SH-SY5Y (cell line): ENCODE data around the gene HDAC8.

ENCODE experiments used
- GATA2 ChIP-seq: IDR thresholded peaks from 2 replicates; pipeline ENCODE4 v1.6.1; 2011; ENCODE audit warnings: mild to moderate bottlenecking, low read depth, low read length
- GATA3 ChIP-seq: IDR thresholded peaks from 2 replicates; pipeline ENCODE4 v1.6.1; 2011; ENCODE audit warnings: low read depth, mild to moderate bottlenecking, low read length, moderate library complexity

HDAC8 gene

GRCh38 chrX:72572248-72573157 lies at the start of gene HDAC8:
Gene HDAC8 (minus strand): TSS chrX:72572843. CDS start chrX:72572761, 82 bp downstream.
- no peak for TF ChIP-seq GATA3
- TF ChIP-seq GATA2: no peak

GRCh38 chrX:72621625-72622485 lies 49.2 kb upstream of the HDAC8 start:
- TF ChIP-seq GATA3: no peak

- TF ChIP-seq GATA3 (no peak), GATA2 (no peak)
These were observed 48.5 kb upstream of the HDAC8 start for GRCh38 chrX:72621163-72621562.

- TF ChIP-seq GATA2: no peak
- TF ChIP-seq GATA3: no peak
These were observed 48.0 kb upstream of the HDAC8 start for GRCh38 chrX:72620550-72621145.

GRCh38 chrX:72609313-72609712 lies 36.7 kb upstream of the HDAC8 start:
- TF ChIP-seq GATA3: no peak
- no peak for TF ChIP-seq GATA2

- no peak for TF ChIP-seq GATA2
- TF ChIP-seq GATA3: no peak
These were observed 32.1 kb upstream of the HDAC8 start for GRCh38 chrX:72604705-72605104.

- no peak for TF ChIP-seq GATA3
- no peak for TF ChIP-seq GATA2
These were observed 31.5 kb upstream of the HDAC8 start for GRCh38 chrX:72604112-72604511.

- TF ChIP-seq GATA3 (no peak), GATA2 (no peak)
These were observed 11.5 kb upstream of the HDAC8 start for GRCh38 chrX:72584163-72584562.

- TF ChIP-seq GATA2 (no peak), GATA3 (no peak)
These were observed 3.7 kb upstream of the HDAC8 start for GRCh38 chrX:72576141-72576894.

GRCh38 chrX:72573158-72573511 lies 492 bp upstream of the HDAC8 start:
- TF ChIP-seq GATA3: no peak
- no peak for TF ChIP-seq GATA2

- TF ChIP-seq GATA3 (no peak), GATA2 (no peak)
These were observed 2.9 kb downstream of the HDAC8 start for GRCh38 chrX:72569786-72570185.

- 0 out of 2 replicates have a peak, but pooled peaks have one; percentile 25 for TF ChIP-seq GATA3
- TF ChIP-seq GATA2: 0 out of 2 replicates have a peak, but pooled peaks have one; percentile 20
These were observed 4.1 kb downstream of the HDAC8 start for GRCh38 chrX:72568406-72569092.

GRCh38 chrX:72566448-72566847 lies 6.2 kb downstream of the HDAC8 start:
- no peak for TF ChIP-seq GATA3
